SK-N-SH (cell line): ENCODE data around the gene ST6GALNAC3.
"Not testable (repeated sequence)": the region's sequence is repeated elsewhere in the genome, so short reads cannot be mapped to it uniquely, and the experiment has no call there.

Source experiments
- CHD2 ChIP-seq: fragments of 150-350 bp; IDR thresholded peaks from 2 replicates; pipeline ENCODE4 v1.6.1; 2018; ENCODE audit warnings: low read length; ENCODE audit not compliant: partially characterized antibody
- EP300 ChIP-seq, 2 experiments: IDR thresholded peaks; 2 replicates each; pipeline versions ENCODE4 v1.4.0 to v1.6.1; 2012; ENCODE audit warnings: borderline replicate concordance in 1 of 2, low read depth in 1 of 2, low read length in 1 of 2
- EZH2phosphoT487 ChIP-seq: fragments of 200-600 bp; sonication (generic); IDR thresholded peaks from 2 replicates; pipeline ENCODE4 v1.6.1; 2017; ENCODE audit warnings: low read depth, mixed run types, mild to moderate bottlenecking, antibody characterized with exemption, moderate library complexity, borderline replicate concordance
- FOXJ3 ChIP-seq: sonication (generic); formaldehyde crosslinking; IDR thresholded peaks from 2 replicates; pipeline ENCODE4 v1.5.1; 2020; ENCODE audit warnings: mild to moderate bottlenecking, missing genetic modification reagents
- GABPA ChIP-seq: IDR thresholded peaks from 2 replicates; pipeline ENCODE4 v1.4.0; 2012; ENCODE audit warnings: low read depth, mild to moderate bottlenecking
- MXI1 ChIP-seq: IDR thresholded peaks from 2 replicates; pipeline ENCODE4 v1.6.1; 2012; ENCODE audit warnings: mild to moderate bottlenecking, low read depth, low read length, improper control_type of control experiment
- POLR2AphosphoS5 ChIP-seq: IDR thresholded peaks from 2 replicates; pipeline ENCODE4 v1.6.1; 2012; ENCODE audit warnings: low read depth, low read length
- RAD21 ChIP-seq: IDR thresholded peaks from 2 replicates; pipeline ENCODE4 v1.6.1; 2012; ENCODE audit warnings: mild to moderate bottlenecking, low read length
- SMC3 ChIP-seq: IDR thresholded peaks from 2 replicates; pipeline ENCODE4 v1.6.1; 2012; ENCODE audit warnings: low read depth, low read length, improper control_type of control experiment
- TEAD4 ChIP-seq: IDR thresholded peaks from 2 replicates; pipeline ENCODE4 v1.4.0; 2012; ENCODE audit warnings: mild to moderate bottlenecking, borderline replicate concordance; ENCODE audit not compliant: insufficient read depth
- TF ChIP-seq, protein P1 (sequence below): fragments of 200-600 bp; sonication (generic); IDR thresholded peaks from 2 replicates; pipeline ENCODE4 v1.6.1; 2017; ENCODE audit warnings: antibody characterized with exemption, mild to moderate bottlenecking, moderate library complexity
- TF ChIP-seq, protein P2 (sequence below): IDR thresholded peaks from 2 replicates; pipeline ENCODE4 v1.4.0; 2012; ENCODE audit warnings: low read depth
- TF ChIP-seq, protein P3 (sequence below): IDR thresholded peaks from 2 replicates; pipeline ENCODE4; 2012

DNA sequence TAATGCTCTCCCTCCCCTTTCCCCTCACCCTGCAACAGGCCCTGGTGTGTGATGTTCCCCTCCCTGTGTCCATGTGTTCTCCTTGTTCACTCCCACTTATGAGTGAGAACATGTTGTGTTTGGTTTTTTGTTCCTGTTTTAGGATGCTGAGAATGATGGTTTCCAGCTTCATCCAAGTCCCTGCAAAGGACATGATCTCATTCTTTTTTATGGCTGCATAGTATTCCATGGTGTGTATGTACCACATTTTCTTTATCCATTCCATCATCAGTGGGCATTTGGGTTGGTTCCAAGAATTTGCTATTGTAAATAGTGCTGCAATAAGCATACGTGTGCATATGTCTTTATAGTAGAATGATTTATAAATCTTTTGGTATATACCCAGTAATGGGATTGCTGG, 168.0 kb downstream of the ST6GALNAC3 start:
- not testable (repeated sequence) for TF ChIP-seq GABPA; FOXJ3 (CRISPR knock-in tag); EP300 (IDR thresholded peaks at IDR 0.05; ENCODE audit: borderline replicate concordance in 1 of 2, low read depth in 1 of 2, low read length in 1 of 2); TEAD4; POLR2AphosphoS5; RAD21; CHD2; MXI1; SMC3; EZH2phosphoT487
- TF ChIP-seq, protein P1, sequence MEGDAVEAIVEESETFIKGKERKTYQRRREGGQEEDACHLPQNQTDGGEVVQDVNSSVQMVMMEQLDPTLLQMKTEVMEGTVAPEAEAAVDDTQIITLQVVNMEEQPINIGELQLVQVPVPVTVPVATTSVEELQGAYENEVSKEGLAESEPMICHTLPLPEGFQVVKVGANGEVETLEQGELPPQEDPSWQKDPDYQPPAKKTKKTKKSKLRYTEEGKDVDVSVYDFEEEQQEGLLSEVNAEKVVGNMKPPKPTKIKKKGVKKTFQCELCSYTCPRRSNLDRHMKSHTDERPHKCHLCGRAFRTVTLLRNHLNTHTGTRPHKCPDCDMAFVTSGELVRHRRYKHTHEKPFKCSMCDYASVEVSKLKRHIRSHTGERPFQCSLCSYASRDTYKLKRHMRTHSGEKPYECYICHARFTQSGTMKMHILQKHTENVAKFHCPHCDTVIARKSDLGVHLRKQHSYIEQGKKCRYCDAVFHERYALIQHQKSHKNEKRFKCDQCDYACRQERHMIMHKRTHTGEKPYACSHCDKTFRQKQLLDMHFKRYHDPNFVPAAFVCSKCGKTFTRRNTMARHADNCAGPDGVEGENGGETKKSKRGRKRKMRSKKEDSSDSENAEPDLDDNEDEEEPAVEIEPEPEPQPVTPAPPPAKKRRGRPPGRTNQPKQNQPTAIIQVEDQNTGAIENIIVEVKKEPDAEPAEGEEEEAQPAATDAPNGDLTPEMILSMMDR: not testable (repeated sequence)
- TF ChIP-seq, protein P2, sequence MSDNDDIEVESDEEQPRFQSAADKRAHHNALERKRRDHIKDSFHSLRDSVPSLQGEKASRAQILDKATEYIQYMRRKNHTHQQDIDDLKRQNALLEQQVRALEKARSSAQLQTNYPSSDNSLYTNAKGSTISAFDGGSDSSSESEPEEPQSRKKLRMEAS: not testable (repeated sequence)
- TF ChIP-seq, protein P3, sequence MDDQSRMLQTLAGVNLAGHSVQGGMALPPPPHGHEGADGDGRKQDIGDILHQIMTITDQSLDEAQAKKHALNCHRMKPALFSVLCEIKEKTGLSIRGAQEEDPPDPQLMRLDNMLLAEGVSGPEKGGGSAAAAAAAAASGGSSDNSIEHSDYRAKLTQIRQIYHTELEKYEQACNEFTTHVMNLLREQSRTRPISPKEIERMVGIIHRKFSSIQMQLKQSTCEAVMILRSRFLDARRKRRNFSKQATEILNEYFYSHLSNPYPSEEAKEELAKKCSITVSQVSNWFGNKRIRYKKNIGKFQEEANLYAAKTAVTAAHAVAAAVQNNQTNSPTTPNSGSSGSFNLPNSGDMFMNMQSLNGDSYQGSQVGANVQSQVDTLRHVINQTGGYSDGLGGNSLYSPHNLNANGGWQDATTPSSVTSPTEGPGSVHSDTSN: not testable (repeated sequence)
